ENCODE results near the gene ANK3.

Gene ANK3

DNA sequence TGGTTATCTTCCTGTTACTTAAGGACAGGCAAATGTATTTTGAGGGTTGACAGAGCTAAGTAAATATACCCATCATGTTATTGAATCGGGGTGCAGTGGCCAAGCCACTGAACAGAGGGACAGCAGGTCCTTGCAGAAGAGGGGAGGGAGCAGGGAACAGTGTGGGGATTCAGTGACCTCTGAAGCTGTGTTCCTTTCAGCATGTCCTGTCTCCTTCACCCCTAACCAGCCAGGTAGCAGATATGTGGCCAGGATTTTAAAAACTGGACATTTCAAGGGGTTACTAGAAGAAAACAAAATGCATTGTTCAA, 12.7 kb downstream of the ANK3 start:
- DNase-seq (ENCODE audit: low spot score) = no peak

DNA sequence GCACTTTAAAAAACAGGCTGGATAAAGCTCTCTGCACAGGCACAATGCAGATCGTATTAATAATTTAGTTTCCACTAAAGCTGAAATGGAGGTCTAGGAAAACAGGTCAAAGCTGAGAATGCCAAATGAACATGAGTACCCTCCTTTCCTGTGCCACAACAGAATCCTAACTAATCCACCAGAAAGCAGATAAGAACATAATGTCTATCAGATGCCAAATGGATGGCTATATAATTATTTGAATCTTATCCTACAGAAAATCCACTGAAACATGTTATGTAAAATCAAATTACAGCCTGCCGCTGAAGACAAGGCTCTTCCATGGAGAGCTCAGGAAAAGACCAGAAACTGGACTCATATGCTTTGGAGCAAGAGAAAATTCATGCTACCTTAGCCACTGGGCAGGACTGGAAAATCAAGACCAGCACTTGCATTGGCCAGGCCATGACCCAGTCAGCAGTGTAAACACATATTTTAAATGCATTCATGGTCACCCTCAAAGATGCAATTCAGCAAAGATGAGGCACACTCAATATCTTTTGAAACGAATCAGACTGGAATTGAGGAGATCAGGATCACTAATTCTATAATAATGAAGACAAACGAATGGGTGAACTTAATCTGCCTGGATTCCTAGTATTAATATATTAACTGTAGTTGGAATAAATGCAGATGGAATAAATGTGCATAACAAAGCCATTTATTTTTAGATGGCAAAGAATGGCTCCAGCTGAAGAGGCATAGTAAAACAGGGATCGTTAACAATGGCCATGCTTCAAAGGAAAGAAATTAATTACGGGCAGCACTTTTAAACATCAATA, 13.2 kb downstream of the ANK3 start:
- no peak for DNase-seq (ENCODE audit: low spot score)

DNA sequence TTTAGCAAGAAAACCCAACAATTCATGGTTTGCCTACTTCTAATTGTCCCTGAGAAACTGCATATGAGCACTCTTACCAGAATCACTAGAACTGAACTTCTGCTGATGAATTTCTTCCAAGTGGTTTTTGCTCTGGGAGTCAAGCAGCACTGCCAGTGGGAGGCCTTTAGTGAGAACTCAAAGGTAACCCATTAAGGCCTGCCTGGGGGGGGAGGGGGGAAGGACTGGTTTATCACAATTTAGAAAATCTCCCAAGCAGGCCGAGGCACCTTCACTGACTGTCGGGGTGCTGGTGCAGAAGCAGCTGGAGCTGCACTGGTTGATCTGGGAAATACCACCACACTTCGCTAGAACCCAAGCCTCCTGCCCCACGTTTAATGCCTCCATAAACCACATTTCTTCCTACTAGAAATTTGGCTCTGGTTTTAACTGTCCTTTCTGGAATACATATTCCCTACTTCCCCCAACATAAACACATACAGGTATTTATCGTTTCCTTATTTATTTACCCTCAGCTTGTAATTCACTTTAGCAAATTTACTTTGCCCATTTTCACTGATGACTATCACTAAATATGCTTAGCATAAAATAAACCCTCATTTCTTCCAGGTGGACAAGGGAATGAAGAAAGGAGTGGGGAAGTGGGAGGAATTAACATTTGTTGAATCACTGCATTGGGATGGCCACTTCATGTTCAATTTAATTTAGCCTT, 14.2 kb downstream of the ANK3 start:
- no peak for DNase-seq (ENCODE audit: low spot score)

DNA sequence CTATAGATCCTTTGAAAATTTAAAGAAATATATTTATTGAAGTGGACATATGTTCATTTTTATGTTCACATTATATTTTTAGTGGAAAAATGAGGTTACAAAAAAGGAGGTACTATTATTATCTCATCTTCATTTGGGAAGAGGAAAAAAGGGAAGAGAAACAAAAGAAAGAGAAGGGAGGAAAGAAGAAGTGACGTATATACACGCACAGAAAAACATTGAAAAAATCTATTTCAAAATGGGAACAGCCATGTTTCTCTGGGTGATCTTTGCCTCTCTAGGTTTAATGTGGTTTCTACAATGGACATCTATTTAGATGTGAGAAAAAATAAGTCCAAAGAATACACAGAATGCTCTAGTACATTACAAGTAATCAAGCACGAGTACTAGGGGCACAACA, 14.8 kb downstream of the ANK3 start:
- no peak for DNase-seq (ENCODE audit: low spot score)

DNA sequence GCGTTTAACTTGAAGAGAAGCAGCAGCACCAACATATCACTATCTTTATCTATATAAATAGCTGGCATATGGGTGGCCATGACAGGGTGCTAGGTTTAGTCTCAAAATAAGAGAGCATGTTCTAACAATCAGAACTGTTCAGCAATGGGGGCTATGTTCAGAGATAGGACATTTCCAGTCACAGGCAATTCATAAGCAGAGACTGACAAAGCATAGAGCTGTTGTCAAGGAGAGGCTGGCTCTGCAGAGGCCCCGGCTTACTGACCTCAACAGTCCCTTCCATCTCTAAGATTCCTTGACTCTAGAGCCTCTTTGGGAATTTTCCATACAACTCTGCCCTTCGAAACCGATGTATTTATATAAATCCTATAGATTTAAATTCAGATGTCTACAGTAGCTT, 17.2 kb downstream of the ANK3 start:
- DNase-seq (ENCODE audit: low spot score) = no peak

DNA sequence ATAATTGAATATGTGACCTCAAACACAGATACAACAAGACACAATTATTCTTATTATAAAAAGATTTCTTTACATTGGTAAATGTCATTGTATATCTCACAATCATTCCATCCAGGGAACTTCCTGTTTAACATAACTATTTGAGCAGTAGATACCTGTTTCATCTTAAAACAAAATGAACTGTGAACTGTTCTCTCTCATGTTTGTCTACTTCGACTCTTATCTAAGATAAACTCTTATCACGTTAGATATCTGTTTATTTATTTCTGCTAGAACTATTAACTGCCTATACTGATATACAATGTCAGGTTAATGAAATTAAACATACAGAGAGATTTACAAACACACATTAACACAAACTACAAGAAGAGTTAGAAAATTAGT, 20.1 kb downstream of the ANK3 start:
- DNase-seq (ENCODE audit: low spot score) = no peak

DNA sequence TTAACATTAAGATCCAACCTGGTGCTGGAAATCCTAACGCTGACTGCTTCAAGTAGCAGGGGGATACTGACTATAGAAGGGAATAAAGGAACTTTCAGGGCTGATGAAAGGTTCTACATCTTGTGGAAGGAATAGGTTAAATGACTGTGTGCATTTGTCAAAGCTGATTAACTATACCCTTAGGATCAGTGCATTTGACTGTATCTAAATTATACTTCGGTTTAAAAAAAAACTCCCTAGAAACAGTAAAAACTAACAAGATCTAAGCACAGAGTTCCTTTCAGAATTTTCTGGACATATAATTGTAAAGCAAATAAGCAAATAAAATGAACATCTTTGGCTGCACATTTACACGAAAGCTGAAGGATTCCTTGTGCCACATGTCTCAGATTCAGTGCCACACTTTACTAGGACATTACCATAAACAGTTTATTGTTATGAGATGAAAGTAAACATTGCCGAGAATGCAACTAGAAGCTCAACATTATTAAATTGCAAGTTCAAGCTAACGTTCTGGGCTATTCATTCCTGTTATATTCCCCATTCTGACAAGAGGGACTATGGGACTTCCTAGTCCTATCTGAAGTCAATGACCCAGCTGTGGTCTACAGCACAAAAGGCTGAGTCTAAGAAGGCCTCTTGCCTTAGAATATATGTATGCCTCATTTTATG, 20.7 kb downstream of the ANK3 start:
- DNase-seq (ENCODE audit: low spot score) = no peak

DNA sequence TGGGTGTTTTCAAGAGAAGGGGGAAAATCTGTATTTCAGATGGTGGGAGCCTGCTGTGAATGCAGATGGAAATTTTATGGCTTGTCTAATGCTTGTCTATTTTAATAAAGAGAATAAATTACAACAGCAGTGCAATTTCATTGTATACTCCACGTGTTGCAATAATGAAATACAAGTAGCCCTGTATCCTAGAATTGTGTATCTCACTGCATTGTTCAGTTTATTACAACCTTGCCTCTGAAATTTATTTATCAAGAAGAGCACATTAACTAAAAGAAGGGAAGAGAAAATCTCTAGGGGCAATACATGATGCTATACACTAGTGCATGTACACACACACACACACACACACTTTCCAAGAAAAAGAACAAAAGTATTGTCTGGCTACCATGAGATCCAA, 21.8 kb downstream of the ANK3 start:
- no peak for DNase-seq (ENCODE audit: low spot score)

DNA sequence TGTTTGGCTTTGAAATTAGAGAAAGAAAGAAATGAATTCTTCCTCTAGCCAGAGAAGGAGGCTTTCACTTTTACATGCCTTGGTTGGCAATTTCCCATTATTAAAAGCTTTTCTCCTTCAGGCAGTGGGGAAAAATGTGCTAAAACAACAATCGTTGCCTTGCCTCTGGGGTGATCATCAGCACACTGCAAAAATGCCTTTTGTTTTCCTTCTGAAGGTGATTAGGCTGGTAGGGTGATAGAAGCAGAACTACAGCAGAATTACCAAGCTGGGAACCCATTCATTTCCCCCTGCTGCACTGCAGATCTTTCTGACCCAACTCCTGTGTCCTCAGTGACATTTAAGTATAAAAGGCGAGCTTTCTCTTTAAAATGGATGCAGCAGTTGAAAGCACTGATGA, 22.2 kb downstream of the ANK3 start:
- no peak for DNase-seq (ENCODE audit: low spot score)

DNA sequence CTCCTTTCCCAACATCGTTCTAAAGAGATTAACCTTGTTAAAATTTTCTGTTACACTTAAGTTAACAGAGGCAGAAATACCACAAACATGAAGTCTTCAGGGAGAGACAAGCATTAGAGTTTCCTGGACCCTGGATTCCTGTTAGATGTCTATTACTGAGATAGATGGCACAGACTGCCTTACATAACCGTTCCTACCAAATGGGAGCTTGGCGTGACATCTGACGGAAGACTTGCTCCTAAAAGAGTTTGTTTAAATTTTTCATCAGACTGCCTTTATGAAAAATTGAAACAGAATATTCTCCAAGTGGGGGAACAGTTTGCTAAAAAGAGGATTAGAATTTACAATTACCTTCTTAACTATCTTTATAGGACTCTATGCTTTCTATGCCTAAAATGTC, 22.7 kb downstream of the ANK3 start:
- DNase-seq (ENCODE audit: low spot score) = no peak

DNA sequence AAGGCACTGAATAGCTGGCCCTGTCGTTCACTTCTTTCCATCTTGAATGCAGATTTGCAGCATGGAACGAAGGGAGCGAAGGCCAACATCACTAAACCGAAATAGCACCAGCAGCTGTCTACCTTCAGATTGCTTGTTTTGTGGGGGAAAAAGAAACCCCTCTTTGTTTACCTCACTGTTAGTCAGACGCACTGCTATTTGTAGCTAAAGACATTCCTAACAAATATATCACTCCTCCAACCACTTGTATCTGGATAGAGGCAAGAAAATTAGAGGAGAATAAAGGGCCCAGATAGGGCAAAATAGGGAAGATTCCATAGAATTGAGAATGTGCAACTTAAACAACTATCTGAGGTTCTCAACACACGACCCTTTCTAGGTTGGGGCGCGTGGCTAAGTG, 26.5 kb downstream of the ANK3 start:
- no peak for DNase-seq (ENCODE audit: low spot score)

DNA sequence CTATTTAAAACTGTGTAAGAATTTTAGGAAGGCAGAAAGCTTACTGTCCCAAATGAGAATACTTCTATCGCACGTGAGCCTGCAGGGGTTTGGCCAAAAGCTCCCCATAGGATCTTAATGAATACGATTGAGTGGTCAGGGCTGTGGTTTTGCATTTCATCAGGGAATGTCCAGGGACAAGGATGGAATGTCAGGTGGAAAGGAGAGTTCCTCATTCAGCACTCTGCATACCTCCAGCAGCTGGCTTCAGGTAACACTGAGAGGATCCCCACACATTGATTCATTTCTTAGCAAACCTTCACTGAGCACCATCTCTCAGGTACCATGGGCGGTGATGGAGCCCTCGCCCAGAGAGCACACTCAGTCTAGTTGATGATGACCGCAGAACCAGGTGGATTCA, 27.2 kb downstream of the ANK3 start:
- DNase-seq (ENCODE audit: low spot score) = no peak

DNA sequence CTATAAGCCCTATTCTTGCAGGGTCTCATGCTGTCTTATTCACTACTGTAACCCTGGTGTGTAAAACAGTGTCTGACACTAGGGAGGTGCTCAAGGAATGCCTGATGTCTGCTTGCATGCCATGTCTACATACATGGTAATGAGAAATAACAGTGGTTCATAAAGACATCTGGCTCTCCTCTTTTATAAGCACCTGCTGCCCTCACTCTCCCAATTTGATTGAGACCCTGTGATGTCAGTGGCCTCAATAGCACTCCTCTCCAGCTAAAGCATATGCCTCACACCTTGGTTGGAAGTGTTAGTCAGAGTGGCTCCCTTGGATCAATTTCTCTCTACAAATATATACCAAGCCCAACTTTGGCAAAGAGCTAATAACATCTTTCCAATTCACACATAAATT, 30.6 kb downstream of the ANK3 start:
- DNase-seq (ENCODE audit: low spot score) = no peak

DNA sequence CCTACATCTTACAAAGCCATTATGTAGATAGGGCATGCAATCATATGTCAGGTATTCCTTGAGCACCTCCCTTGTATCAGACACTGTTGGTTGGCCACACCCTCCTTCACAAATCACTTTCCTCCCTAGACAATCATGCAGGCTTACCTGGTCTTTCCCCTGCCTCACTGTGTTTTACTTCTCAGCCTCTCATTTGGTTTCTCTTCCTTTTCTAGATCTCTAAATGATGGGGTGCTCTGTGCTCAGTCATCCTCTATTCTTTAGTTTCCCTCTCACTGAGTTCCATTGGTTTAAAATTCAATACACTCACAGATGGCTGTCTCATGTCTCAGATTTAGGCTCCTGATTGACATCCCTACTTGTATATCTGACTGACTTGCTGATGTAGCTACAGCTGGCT, 31.4 kb downstream of the ANK3 start:
- DNase-seq (ENCODE audit: low spot score) = peak; percentile 20

DNA sequence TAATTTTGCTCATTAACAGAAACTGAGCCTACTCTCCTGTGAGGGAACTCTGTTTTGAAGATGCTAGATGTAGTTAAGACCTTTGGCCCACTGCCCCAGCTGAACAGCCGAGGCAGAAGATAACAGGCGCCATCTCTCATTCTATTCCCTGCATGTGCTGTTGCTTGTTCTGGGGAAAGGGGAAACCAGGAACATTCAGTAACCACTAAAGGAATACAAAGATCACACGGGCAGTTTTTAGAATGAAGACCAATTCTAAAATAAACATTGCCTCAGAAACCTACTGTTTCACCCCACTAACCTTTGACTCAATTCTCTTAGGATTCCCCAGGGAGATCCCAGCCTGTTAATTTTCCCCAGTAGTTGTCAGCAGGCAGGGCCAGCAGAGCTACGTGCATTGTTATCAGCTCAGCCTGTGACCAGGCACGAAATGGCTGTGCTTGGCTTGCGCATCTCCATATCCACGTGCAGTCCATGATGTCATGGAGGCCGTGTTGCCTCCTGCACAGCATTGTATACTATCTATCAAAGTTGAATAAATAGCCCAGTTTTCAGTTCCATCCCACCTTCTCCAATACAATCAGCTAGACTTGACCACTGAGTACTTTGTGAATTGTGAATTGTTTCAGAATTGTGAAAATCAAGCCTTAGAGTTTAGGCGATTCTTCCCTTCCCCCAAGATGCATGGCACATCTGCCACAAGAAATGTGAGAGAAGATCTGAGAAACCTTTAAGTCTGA, 36.0 kb downstream of the ANK3 start:
- no peak for DNase-seq (ENCODE audit: low spot score)

DNA sequence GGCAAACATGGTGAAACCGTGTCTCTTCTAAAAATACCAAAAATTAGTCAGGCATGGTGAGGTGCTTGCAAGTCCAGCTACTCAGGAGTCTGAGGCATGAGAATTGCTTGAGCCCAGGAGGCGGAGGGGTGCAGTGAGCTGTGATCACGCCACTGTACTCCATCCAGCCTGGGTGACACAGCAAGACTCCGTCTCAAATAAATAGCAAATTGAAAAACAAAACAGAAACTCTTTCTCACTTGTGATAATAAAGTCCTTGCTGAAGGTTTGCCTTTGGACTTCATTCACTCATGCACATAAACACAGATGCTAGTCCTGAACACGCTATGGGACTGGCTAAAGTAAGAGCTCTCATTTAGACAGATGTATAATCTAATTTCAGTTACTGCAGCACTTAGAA, 37.6 kb downstream of the ANK3 start:
- no peak for DNase-seq (ENCODE audit: low spot score)

DNA sequence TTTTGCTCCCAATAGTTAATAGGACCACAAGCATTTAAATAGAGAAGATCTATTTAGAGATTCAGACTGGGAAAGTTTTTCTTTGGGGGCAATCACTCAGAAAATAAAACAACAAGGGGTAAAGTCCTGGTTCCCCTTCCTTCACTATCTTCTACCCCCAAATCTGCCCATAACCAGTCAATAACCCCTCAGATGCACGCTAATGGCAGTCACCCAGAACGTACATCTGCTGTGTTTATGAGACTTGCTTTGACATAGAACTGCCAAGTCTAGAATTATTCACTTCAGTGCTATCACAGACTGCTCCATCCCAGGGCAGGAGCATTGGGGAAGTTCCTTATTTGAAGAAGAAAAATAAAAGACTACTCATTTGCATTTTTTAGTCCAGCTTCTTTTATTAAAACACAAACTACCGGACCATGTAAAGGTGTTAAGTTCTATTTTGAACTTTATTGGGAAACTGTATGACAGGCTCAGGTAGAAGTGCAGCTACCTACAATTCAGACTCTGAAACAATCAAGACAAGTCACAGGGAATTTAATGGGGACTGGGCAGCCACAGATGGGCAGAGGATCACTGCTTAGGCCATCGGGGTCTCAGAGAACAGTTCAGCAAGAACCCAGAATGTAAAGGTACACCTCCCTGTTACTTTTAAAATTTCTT, 38.4 kb downstream of the ANK3 start:
- DNase-seq (ENCODE audit: low spot score) = no peak

DNA sequence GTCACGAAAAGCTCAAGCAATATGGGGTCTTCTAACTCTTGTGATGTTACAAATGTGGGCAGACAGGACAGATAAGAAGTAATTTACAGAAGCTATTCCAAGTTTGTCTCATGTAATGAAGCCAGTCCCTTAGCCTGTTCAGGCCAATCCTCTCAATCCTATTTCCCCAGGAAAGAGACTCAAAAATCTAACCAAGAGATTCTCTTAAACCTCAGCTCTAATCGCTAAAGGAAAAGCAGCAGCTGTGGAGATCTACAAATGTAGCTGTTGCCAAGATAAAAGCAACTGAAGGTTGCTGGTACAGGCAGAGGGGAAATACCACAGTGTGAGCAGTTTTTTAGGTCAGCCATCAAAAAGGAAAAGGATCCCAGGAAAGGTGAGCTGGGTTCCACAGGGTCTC, 39.3 kb downstream of the ANK3 start:
- DNase-seq (ENCODE audit: low spot score) = no peak

DNA sequence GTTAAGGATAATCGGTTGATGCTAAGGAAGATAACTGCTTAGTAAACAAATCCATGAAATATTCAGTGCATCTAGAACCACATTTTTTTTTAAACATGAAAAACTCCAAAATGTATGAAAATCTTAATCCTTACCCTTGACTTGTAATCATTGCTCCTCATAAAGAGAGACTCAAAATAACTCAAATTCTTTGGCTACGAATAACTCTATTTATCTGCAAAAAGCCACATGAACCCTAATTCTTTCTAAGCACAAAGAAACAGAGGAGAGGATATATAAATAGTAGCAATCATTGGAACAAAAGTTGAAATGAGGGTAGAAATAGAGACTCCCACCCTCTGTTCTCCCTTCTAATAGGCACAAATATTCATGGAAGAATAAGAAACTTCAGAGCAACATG, 40.2 kb downstream of the ANK3 start:
- no peak for DNase-seq (ENCODE audit: low spot score)

DNA sequence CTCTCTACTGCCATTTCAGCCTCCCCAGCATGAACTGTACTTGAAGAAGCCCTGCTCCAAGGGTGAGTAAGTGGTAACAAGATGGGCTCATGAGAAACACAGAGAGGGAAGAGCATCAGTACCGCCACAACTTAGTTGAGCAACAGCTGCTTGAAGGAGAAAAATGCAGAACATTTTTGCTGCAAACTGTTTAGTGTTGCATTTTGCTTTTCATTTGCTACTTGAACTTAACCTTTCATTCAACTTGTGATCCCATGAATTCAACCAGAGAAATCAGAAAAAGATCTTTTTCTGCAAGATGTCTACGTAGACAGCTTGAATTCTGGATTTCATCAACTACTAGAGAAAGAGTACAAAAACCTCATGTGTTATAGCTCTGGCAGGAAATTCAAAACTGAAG, 40.7 kb downstream of the ANK3 start:
- no peak for DNase-seq (ENCODE audit: low spot score)

DNA sequence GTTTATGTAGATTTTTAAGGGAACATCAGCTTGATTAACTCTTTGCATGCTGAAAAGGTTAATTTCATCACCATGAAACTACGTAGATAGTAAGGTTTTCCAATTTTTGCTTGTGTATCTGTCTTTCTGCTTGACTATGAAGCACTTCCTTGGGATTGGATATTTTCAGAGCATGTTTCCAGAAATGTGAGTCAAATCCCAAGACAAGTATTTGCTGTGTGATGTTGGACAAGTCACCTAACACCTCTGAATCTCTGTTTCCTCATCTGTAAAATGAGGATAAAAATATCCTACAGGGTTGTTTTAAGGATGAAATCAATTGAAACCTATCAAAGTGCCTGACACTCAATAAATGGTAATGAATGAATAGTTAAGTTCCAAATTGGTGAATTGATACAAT, 42.4 kb downstream of the ANK3 start:
- DNase-seq (ENCODE audit: low spot score) = no peak

DNA sequence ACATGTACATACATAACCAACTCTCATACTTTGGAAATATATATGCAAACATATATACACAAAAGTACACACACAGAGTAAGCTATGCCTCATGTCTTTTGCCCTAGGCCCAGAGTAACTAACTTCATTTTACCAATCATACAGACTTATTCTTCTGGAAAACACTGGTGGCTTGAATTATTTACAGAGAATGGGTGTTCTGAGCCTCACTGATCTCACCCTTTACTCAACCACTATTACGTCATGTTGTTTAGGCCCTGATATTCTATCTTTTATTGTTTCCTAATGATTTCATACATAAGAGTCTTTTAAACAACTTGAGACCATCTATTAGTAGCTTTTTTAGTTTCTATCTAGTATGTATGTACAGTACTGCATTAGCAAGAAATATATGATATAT, 43.0 kb downstream of the ANK3 start:
- DNase-seq (ENCODE audit: low spot score) = no peak

Measured in activated CD4-positive, alpha-beta T cell treated with anti-CD3 and anti-CD28 coated beads, Interleukin-2, Interleukin-4, amounts not matched to agents 100 ng/mL and 50 ng/mL, durations not matched to agents 16 hours and 8 hours (primary cell).